ENCODE data around the gene IER3. TPM values are rescaled to one million over a fixed set of nuclear protein-coding genes. Genes with fewer than 3 reads are reported as not detected.

Gene IER3
- total and polyA plus RNA-seq, 9 of the 15 experiments (the other 6 are each of a cell fraction or from before 2014, with no cell fraction given), result 1.5 to 30.0 (median 11.5) TPM

DNA sequence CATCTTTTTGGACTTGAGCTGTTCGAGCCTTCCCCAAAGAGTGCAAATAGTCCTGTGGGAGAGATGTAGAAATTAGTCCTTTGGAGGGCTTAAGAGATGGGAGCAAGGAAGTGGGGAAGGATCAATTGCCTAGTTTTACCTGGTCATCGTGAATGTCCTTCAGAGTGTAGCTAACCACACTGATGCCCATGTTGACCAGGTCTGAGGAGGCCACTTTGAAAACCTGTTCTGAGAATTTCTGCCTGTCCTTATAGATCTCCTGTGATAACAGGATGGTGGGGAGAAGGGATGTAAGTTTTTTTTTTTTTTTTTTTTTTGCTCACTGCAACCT is 3.8 kb downstream of the IER3 start:
- peaks cover 4% of the 10 kb centered on the region; the same call in 1 of the 2 replicates for H4K20me1 ChIP-seq (replicated peaks; ENCODE audit: control insufficient read depth, insufficient read depth, low read length)
- H3K4me2 ChIP-seq (ENCODE audit: insufficient read depth, low read length), result no peak overlapping the region
- ChIA-PET POLR2A (interaction anchor here (0.7 to 1.7 kb wide), 8 partner anchors 10 to 140 kb away, joined by 3 to 9 read pairs (median 4); no protein-coding TSS in a partner anchor), CTCF (ENCODE audit: low intra/inter-chr PET ratio) (interaction anchor here (0.6 kb wide), 1 partner anchor 16 kb away, joined by 3 read pairs; no protein-coding TSS in a partner anchor)
- no TSS peak for BruUV-seq (replicated peaks)
- no peaks in the 10 kb centered on the region for H3K9me3 ChIP-seq (replicated peaks; ENCODE audit: control insufficient read depth, insufficient read depth, low read depth, low read length)
- H3K9ac ChIP-seq (ENCODE audit: insufficient read depth in 1 of 2, low read depth in 2 of 2, low read length in 2 of 2), result peak overlapping the region in 1 of 2 experiments; percentile 46; a peak in 1 of 4 replicates
- intact Hi-C loops (cut with micrococcal nuclease), result loop anchor here (5.0 kb wide), 2 partner anchors 87 to 342 kb away; no protein-coding TSS in a partner anchor
- peaks cover 56% of the 10 kb centered on the region for H3K36me3 ChIP-seq (ENCODE audit: control insufficient read depth, insufficient read depth, low read length)
- no peak overlapping the region for H2AFZ ChIP-seq (ENCODE audit: low read depth, low read length)
- ATAC-seq, result no peak
- peaks cover 41 to 52% of the 10 kb centered on the region in 2 experiments for H3K4me1 ChIP-seq (replicated peaks in 1 of 2; ENCODE audit: control insufficient read depth in 2 of 2, insufficient read depth in 2 of 2, low read length in 2 of 2)
- no peak for DNase-seq (ENCODE audit: extremely low read depth in 1 of 4, low spot score in 3 of 4)
- FAIRE-seq, result no peak
- no peak for TF ChIP-seq ELF2 (CRISPR knock-in tag; IDR thresholded peaks at IDR 0.05)
- no peak for TF ChIP-seq TRIM28 (IDR thresholded peaks at IDR 0.05)
- no peak for TF ChIP-seq NR2C2 (CRISPR knock-in tag; IDR thresholded peaks at IDR 0.05)
- no peak for TF ChIP-seq NR2C2 (tag; IDR thresholded peaks at IDR 0.05)
- TF ChIP-seq, protein P1, sequence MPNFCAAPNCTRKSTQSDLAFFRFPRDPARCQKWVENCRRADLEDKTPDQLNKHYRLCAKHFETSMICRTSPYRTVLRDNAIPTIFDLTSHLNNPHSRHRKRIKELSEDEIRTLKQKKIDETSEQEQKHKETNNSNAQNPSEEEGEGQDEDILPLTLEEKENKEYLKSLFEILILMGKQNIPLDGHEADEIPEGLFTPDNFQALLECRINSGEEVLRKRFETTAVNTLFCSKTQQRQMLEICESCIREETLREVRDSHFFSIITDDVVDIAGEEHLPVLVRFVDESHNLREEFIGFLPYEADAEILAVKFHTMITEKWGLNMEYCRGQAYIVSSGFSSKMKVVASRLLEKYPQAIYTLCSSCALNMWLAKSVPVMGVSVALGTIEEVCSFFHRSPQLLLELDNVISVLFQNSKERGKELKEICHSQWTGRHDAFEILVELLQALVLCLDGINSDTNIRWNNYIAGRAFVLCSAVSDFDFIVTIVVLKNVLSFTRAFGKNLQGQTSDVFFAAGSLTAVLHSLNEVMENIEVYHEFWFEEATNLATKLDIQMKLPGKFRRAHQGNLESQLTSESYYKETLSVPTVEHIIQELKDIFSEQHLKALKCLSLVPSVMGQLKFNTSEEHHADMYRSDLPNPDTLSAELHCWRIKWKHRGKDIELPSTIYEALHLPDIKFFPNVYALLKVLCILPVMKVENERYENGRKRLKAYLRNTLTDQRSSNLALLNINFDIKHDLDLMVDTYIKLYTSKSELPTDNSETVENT (CRISPR knock-in tag; IDR thresholded peaks at IDR 0.05), result no peak
- TF ChIP-seq BDP1 (IDR thresholded peaks at IDR 0.05; ENCODE audit: insufficient read depth, insufficient read length), result no peak
- no peak for TF ChIP-seq HMGN3 (IDR thresholded peaks at IDR 0.05; ENCODE audit: borderline replicate concordance, extremely low read depth, insufficient read length, low read depth, low read length)
- in situ Hi-C loops (cut with MboI), result loop anchor here (5.0 kb wide), 2 partner anchors 137 to 337 kb away; no protein-coding TSS in a partner anchor
- WGBS (ENCODE audit: insufficient coverage, low coverage, missing lambda C conversion rate), result 93% methylated on average over 2 of the region's 2 CpGs
- no peak overlapping the region for H3K4me3 ChIP-seq
- peaks cover 5% of the 10 kb centered on the region for H3K9me1 ChIP-seq (ENCODE audit: control insufficient read depth, insufficient read depth, low read length)
- peaks cover 67% of the 10 kb centered on the region for H3K79me2 ChIP-seq (ENCODE audit: control insufficient read depth, insufficient read depth, low read length)
- H3K27me3 ChIP-seq (ENCODE audit: control insufficient read depth in 2 of 2, insufficient read depth in 2 of 2, low read length in 2 of 2), result no peaks in the 10 kb centered on the region
- H3K27ac ChIP-seq (ENCODE audit: extremely low read depth, low read depth, low read length), result no peak overlapping the region
